T-helper 9 cell (primary cell): Measurements from ENCODE around the gene CRY1.
"Not testable (repeated sequence)": the region's sequence is repeated elsewhere in the genome, so short reads cannot be mapped to it uniquely, and the experiment has no call there.

Source experiments
- DNase-seq: peaks from one replicate; pipeline ENCODE4 v3.0.0-alpha.2; 2020

CRY1 gene

DNA sequence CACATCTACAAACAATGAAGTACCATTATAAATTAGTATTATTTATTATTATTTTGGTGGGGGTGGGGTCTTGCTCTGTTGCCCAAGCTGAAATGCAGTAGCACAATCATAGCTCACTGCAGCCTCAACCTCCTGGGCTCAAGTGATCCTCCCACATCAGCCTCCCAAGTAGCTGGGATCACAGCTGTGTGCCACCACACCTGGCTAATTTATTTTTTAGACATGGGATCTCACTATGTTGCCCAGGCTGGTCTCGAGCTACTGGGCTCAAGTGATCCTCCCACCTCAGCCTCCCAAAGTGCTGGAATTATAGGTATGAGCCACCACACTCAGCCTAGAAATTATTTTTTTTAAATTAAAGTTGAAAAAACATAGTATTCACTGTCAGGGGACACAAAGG, 15.0 kb upstream of the CRY1 start:
- not testable (repeated sequence) for DNase-seq

DNA sequence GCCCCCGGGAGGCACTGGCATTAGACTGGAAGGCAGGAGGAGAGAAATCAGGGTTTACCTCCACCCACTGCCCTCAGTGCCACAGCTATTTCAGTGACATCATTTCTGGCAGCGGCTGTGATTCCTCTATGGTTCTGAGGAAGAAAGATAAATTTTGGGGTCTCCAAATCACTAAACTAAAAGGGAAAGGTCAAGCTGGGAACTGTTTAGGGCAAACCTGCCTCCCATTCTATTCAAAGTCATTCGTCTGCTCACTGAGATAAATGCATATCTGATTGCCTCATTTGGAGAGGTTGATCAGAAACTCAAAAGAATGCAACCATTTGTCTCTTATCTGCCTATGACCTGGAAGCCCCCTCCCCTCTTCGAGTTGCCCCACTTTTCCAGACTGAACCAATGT, 14.0 kb upstream of the CRY1 start:
- no peak for DNase-seq

DNA sequence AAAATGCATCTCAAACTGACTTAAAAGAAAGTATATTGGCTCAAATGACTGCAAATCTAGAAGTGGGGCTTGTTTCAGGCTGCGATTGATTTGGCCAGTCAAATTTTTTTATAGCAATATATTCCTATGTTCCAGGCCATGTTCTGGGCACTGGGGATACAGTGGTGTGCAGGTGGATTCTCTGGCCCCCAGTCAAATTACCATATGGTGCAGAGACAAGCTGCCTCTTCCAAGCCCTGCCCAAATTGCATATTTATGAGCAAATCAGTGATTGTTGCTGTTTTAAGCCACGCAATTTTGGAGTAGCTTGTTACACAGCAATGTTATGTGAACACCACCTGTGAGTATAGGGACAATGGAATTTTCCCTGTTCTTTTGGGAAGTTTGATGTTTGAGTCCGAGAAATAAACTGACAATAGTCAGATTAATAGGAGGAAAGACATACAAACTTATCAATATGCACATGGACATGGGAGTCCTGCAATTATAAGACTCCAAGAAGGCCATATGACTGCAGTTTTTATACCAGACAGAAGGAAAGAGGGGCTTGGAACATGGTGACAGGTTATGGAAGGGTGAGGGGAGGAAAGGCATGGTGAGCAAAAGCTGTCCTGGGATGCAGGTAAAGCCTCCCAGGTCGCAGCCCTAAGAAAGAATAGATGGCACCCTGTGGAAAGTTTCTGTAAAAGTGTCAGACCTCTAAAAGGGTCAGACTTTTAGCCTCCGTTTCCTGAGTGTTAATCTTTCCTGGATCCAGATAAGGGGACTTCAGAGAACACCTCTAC, 13.1 kb upstream of the CRY1 start:
- DNase-seq, result no peak

DNA sequence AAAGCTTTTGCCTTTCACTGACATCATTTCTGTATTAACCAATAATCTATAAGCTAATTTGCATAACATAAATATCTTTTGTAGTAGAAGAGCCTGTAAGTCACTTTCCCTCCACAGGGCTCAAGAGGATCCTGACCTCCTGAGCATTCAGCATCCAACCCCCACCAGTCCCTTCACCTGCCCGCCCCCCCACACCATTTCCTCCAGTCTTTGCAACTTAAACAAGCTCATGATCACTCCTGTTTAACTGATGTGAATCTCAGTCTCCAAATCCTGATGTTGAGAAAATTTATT, 12.0 kb upstream of the CRY1 start:
- DNase-seq, result no peak

DNA sequence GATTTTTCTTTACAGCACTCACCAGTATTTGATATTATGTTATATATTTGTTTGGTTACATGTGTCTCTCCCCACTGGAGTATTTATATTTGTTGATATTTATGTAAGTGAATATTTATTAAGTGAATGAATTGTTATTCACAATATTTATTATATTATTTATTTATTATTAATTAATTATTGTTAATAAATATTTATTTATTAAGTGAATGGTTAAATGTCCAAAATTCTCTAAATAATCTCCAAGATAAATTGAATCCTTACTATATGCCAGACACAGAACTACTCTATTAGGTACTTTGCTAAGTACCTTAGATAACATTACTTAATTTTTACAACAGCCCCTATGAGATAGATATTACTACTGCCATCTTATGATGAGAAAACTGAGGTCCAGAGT, 10.2 kb upstream of the CRY1 start:
- no peak for DNase-seq

DNA sequence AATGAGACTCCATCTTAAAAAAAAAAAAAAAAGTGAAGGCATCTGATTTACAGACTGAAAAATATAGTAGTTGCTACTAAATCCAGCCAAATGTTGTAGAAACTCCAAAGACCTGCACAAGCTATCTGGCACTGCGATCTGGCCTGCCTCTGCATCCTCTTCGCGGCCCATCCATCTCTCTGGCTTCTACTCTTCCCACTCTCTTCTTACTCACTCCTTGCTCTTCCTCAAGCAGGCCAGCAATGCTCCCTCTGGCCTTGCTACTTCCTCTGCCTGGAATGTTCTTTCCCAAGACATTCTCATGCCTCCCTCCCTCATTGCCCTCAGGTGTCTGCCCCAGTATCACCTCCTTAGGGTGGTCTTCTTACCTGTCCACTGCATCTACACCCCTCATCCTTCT, 9.7 kb upstream of the CRY1 start:
- DNase-seq, result no peak

DNA sequence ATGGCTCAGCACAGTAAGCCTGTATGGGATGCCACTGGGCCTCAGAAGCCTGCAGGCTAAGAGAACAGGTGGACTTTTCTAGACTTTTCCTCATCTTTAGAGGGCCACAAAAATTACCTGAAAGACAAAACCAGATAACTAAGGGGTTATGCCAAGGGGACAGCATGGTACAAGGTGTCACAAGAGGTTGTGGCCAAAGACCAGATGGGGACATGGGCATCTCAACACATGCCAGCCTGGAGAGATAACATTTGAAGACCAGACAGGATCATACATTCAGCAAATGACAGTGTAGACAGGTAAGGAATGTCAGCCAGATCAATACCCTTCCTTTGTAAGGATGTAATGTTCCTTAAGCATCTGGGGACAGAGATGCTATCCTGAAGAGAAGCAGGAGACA, 8.9 kb upstream of the CRY1 start:
- DNase-seq, result no peak

DNA sequence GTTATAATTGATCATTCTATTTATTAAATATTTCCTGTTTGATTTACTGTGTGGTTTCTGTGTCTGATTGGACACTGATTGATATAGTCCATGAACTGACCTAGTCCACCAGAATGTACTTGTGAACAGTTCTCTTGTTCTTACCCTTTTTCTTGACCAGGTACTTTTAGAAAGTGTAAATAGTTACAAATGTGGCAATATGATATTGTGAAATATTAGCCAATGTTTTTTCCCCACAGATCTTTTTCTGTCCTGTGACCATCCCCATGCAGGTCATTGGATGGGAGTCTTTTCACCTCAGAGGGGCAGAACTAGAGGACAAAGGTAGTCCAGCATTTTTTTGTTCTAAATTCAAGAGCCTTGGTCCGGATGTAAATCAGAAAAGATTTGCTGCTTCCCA, 8.3 kb upstream of the CRY1 start:
- DNase-seq, result no peak

DNA sequence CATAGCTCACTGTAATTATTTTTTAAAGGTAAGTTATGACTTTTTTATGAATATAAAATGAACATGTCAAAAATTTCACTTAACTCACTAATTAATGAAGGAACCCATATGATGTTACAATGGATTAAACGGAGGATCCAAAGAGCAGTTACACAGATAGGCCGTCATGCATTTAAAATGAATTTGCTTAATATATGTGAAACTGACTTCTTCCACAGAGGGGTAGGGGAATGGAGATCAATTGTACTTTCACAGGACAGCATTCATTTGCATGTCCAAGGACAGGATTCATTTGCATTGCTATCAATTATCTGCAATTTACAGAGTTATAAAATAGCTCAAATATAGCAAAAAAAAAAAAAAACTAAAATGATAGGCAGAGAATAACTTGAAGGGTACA, 6.6 kb upstream of the CRY1 start:
- DNase-seq, result no peak

DNA sequence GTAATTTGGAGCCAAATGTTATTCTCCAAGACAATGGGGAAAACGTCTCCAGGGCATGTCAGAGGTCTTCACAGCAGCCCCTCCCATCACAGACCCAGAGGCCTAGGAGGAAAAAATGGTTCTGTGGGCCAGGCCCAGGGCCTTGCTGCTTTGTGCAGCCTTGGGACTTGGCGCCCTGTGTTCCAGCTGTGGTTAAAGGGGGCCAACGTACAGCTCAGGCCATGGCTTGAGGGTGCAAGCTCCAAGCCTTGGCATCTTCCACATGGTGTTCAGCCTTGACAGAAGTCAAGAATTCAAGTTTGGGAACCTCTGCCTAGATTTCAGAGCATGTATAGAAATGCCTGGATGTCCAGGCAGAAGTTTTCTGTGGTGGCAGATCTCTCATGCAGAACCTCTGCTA, 3.2 kb upstream of the CRY1 start:
- no peak for DNase-seq

DNA sequence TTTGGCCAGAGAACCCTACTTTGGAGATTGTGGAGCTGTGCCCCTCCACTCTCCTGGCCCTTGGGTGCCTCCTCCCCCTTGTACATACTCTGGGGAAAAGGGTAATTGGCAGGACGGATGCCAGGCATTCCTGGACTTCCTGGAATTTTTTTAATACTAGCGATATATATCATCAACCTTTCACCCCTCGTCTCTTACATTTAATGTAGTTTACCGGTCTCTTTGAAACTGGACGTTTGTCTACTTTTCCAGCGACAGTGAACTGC, 767 bp upstream of the CRY1 start:
- no peak for DNase-seq

DNA sequence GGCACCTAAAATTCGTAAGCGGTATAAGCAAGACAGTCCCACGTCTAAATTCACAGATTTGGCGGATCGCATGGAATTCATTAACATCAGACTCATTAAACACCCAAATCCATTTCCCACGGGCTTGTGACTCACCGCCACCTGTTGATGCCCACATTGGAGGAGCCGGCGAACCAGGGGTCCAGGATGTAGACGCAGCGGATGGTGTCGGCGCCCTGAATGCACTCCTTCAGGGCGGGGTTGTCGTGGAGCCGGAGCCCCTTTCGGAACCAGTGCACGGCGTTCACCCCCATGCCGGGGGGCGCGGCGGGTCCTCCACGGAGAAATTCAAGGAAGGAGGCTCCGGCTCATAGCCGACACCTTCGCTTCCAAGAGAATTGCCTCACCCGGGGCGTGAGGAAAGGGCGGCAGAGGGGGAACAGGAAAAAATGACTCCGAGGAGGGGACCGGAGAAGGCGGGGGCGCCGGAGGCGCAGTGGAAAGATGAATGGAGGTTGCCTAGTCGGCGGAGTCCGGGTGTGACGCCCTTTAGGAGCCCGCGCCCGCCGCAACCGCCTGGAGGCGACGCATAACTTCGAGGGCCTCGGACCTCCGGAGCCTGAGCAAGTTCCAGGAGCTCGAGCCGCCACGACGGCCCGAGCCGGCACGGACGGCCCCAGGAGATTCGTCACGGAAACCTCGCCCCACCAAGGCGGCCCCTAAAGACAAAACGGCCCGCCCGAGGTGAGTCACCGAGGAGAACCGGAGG, 506 bp downstream of the CRY1 start:
- peak; percentile 68 for DNase-seq

DNA sequence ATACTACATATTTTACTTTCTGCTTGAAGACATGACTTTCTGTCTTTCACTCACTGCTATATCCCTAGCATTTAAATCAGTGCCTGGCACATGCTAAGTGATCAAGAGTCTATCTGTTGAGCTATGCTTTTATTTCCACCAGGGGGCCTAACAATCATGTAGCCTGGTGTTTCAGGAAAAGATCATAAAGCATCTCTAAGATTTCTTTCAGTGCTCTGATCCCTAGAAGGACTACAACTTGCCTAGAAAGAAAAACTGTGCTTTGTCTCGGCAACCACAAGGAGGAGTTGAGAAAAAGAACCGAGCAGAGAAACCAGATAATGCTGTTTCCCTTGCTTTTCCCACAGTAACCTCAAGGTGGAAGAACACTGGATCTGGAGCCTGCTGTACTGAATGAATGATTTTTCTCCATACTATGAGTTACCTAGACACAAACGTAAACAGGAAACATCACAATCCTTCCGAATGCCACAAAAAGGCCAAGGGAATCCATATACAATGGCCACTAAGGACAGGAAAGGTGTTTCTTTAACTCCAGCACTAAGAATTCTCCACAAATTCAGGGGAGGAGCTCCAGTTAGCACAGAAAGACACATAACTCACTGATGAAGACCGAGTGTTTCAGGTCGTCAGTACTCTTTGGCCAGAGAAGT, 1.2 kb downstream of the CRY1 start:
- DNase-seq, result no peak

DNA sequence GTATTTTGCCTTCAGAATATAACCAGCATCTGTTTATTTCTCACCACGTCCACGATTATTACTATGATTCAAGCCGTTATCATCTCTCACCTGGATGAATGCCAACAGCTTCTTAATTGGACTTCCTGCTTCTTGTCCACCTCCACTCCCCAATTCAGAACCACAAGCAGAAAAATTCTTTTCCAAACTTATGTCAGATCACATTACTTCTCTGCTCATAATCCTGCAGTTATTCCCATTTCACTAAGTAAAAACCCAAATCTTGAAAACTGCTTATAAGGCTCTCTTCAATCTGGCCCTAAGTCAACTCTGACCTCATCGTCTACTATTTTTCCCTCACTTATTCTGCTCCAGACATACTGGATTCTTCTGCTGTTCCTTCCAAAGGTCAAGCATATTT, 2.0 kb downstream of the CRY1 start:
- no peak for DNase-seq

DNA sequence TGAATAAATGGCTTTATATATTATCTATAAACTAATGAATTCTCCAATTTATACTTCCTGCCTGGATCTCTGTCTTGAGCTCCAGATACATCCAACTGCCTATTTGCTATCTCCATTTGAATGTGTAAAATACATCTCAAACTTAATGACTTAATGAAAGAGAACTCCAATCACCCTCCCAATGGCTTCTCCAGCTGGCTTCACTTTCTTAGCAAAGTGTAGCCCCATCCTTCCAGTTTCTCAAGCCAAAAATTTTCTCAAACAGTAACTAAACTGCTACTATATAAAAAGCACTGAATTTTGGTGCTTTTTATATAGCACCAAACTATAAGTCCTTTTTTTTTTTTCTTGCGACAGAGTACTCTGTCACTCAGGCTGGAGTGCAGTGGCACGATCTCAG, 2.6 kb downstream of the CRY1 start:
- no peak for DNase-seq

DNA sequence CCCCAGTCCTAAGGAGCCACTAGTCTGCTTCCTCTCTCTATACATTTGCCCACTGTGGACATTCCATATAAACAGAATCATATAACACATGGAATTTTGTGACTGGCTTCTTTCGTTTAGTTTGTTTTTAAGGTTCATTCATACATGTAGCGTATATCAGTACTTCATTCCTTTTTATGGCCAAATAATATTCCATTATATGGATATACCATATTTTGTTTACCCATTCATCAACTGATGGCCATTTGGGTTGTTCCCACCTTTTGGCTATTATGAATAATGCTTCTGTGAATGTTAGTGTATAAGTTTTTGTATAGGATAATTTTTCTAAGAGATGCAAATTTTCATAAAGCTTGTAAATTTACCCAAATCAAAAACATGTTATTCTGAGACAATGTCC, 4.4 kb downstream of the CRY1 start:
- DNase-seq, result no peak

DNA sequence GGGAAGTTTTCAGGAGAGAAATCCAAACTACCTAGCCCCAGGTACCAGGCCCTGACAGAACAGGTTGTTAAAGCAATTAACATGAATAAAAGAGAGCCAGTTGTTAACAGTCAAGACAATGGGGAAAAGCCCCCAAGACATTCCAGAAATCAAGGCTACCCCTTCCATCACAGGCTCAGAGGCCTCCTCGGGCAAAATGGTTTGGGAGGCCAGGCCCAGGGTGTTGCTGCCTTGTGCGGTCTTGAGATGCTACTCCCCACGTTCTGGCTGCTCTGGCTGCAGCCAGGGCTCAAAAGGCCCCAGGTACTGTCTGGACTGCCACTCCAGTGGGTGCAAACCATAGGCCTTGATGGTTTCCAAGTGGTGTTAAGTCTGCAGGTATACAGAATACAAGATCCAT, 7.0 kb downstream of the CRY1 start:
- no peak for DNase-seq

DNA sequence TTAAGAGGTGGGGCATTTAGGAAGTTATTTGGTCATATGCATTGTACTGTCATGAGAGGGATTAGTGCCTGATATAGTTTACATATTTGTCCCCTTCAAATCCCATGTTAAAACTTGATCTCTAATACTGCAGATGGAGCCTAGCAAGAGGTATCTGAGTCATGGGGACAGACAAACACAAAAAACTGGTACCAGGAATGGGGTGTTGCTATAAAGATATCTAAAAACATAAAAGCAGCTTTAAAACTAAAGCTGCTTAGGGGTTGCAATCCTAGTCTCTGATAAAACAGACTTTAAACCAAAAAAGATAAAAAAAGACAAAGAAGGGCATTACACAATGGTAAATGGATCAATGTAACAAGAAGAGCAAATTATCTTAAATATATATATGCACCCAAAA, 11.6 kb downstream of the CRY1 start:
- no peak for DNase-seq

DNA sequence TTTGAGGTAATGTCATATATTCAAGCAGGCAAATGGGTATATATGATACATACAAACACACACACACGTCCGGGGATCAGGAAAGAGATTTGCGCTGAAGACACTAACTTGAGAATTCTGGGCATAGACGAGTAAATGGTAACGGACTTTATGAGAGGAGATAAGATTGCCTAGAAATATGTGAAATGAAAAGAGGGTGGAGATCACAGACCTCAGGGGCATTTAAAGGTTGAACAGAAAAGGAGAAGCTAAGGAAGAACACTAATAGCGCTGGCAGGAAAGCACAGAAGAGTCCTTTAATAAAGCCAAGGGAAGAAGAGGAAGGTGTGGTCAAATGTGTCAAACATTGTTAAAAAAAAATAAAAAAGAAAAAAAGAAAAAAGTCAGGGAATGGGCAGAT, 13.1 kb downstream of the CRY1 start:
- DNase-seq, result no peak

DNA sequence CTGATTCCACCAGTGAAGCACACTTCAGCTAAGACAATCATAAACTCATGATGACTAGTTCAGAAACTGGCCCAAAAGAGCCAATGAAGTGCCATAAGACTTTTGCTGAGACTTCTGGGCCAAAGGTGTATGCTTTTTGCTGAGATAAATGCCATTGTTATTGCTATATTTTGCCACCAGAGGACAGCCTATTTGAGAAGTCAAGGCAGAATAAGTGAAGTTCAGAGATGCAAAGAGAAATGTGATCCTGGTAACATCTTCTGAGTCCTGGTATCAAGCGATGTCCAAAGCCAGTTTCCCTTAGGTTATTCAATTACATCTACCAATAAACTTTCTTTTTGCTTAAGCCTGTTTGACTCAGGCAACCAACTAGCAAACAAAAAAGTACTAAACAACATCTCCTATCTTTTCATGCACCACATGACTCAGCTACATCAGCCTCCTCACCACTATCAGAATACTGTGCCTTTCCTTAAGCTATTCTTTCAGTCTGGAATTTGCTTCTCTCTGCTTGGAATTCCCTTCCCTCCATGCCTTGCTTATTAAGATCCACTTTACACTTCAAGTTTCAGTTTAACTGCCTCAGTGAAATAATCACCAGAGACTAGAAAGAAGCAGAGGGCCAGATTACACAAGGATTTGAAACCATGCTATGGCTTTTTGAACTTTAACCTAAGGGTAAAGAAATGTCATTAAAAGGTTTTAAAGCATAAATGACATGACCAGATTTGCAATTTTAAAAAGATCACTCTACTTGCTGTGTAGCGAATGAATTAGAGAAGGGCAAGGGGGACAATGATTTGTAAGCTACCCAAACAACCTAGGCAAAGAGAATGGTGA, 14.0 kb downstream of the CRY1 start:
- no peak for DNase-seq

DNA sequence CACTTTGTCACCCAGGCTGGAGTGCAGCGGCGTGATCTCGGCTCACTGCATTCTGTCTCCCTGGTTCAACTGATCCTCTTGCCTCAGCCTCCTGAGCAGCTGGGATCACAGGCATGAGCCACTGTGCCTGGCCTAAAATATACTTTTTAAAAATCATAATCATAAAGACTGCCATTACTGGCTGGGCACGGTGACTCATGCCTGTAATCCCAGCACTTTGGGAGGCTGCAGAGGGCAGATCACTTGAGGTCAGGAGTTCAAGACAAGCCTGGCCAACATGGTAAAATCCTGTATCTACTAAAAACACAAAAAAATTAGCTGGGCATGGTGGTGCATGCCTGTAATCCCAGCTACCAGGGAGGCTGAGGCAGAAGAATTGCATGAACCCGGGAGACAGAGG, 20.1 kb downstream of the CRY1 start:
- DNase-seq, result not testable (repeated sequence)

DNA sequence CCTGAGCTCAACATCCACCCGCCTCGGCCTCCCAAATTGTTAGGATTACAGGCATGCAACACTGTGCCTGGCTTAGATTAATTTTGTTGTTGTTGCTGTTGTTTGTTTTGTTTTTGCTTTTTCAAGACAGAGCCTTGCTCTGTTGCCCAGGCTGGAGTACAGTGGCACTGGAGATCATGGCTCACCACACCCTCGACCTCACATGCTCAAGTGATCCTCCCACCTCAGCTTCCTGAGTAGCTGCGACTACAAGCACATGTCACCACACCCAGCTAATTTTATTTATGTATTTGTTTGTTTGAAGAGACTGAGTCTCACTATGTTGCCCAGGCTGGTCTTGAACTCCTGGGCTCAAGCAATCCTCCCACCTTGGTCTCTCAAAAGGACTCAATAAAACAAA, 26.7 kb downstream of the CRY1 start:
- DNase-seq, result no peak

DNA sequence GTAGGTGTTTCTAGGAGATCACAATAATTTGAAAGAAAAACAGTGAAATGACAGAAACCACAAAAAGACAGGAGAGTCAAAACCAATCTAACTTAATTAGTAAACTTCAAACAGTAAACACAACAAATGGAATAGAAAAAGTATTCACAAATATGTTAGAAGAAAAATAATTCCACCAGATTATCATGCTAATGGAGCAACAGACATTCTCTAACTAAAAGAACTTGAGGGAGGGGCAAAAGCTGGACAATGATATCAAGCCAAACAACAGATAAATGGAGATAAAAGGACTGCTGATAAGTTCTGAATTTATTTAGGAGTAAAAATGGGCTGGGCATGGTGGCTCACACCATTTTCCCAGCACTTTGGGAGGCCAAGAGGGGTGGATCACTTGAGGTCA, 28.7 kb downstream of the CRY1 start:
- no peak for DNase-seq

DNA sequence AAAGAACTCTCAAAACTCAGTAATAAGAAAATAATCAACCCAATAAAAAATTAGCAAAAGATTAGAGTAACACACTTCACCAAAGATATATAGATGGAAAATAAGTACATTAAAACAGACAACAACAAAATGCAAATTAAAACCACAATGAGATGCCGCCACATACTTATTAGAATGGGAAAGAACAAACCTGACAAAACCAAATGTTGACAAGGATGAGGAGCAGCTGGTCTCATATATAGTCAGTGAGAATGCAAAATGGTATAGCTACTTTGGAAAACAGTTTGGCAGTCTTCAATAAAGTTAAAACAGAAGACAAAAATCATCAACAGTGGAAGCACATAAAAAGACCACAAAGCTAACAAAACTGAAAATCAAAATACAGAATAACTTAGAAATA, 29.1 kb downstream of the CRY1 start:
- DNase-seq, result no peak
